Esophagus squamous epithelium (tissue), 4 donors: Measurements from ENCODE around the gene SPRED1.

Source experiments
- POLR2A ChIP-seq, 4 donors: fragments of 450-650 bp; IDR thresholded peaks; one replicate each; pipeline ENCODE4 v1.6.1; 2017; ENCODE audit warnings: antibody characterized with exemption in 4 of 4, mild to moderate bottlenecking in 4 of 4, moderate library complexity in 3 of 4
- TF ChIP-seq, protein P1 (sequence below), 6 experiments: fragments of 450-650 bp in 4 of 6; fragments of 200-600 bp in 2 of 6; sonication (generic) in 2 of 6; IDR thresholded peaks; one replicate each; pipeline ENCODE4 v1.5.1; 2016 to 2019; ENCODE audit warnings: antibody characterized with exemption in 6 of 6, mild to moderate bottlenecking in 4 of 6, moderate library complexity in 4 of 6

DNA sequence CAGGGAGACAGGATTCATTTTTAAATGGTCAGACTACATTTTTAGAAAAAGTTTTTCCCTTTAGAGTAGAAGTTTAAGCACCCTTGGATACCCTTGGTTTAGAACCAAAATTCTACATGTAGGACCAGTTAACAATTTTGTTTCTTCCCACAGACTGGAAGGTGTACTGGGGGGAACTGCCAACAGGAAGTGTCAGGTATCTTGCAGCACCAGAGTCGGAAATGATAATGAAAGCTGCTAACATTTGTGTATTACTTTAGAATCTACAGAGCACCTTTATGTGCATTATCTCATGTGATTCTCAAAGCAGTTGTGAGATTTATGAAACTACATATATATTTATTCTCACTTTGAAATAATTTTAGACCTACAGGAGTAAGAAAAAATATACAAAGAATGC, 21.5 kb downstream of the SPRED1 start:
- TF ChIP-seq, protein P1, sequence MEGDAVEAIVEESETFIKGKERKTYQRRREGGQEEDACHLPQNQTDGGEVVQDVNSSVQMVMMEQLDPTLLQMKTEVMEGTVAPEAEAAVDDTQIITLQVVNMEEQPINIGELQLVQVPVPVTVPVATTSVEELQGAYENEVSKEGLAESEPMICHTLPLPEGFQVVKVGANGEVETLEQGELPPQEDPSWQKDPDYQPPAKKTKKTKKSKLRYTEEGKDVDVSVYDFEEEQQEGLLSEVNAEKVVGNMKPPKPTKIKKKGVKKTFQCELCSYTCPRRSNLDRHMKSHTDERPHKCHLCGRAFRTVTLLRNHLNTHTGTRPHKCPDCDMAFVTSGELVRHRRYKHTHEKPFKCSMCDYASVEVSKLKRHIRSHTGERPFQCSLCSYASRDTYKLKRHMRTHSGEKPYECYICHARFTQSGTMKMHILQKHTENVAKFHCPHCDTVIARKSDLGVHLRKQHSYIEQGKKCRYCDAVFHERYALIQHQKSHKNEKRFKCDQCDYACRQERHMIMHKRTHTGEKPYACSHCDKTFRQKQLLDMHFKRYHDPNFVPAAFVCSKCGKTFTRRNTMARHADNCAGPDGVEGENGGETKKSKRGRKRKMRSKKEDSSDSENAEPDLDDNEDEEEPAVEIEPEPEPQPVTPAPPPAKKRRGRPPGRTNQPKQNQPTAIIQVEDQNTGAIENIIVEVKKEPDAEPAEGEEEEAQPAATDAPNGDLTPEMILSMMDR (IDR thresholded peaks at IDR 0.05): no peak
- no peak for TF ChIP-seq POLR2A (IDR thresholded peaks at IDR 0.05)
